Astrocyte (in vitro differentiated cells and primary cell): ENCODE measurements around the gene HAL.

Source experiments
- EZH2 ChIP-seq: IDR thresholded peaks from 2 replicates; pipeline ENCODE4 v1.6.1; 2012; ENCODE audit warnings: mild to moderate bottlenecking, low read length, inconsistent platforms; ENCODE audit not compliant: insufficient read depth
- TF ChIP-seq, protein P1 (sequence below): IDR thresholded peaks from 2 replicates; pipeline ENCODE4 v1.5.1; 2011; ENCODE audit warnings: low read depth, mild to moderate bottlenecking, inconsistent platforms, low read length, moderate library complexity; ENCODE audit not compliant: insufficient read depth

DNA sequence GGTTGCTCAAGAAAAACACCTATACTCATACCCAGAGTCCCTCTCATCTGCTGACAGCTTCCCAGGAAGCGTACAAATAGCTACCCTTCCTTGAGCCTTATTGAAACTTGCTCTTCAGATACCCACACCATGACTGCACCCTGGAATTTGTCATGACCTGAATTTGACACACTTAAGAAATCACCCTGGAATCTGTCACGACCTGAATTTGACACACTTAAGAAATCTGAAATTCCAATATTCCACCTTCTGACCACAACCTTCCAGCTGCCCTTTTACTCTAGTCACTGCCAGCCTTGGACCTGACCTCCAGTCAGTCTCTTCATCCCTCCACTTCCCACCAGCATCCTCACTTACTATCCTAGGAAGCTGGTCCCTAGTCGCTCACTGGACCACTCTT lies 1.1 kb upstream of the HAL start:
- TF ChIP-seq, protein P1, sequence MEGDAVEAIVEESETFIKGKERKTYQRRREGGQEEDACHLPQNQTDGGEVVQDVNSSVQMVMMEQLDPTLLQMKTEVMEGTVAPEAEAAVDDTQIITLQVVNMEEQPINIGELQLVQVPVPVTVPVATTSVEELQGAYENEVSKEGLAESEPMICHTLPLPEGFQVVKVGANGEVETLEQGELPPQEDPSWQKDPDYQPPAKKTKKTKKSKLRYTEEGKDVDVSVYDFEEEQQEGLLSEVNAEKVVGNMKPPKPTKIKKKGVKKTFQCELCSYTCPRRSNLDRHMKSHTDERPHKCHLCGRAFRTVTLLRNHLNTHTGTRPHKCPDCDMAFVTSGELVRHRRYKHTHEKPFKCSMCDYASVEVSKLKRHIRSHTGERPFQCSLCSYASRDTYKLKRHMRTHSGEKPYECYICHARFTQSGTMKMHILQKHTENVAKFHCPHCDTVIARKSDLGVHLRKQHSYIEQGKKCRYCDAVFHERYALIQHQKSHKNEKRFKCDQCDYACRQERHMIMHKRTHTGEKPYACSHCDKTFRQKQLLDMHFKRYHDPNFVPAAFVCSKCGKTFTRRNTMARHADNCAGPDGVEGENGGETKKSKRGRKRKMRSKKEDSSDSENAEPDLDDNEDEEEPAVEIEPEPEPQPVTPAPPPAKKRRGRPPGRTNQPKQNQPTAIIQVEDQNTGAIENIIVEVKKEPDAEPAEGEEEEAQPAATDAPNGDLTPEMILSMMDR = no peak
- no peak for TF ChIP-seq EZH2
